IMR-90 (cell line): ENCODE data around the gene SLC5A10.

Experiments
- BHLHE40 ChIP-seq: fragments of 150-350 bp; IDR thresholded peaks from 2 replicates; pipeline ENCODE4 v1.6.1; 2016; ENCODE audit warnings: mild to moderate bottlenecking, low read depth, low read length
- CEBPB ChIP-seq: IDR thresholded peaks from 2 replicates; pipeline ENCODE4 v1.6.1; 2012; ENCODE audit warnings: low read depth, low read length, improper control_type of control experiment
- CTCF ChIP-seq: conservative IDR thresholded peaks from 2 replicates; pipeline ENCODE4 v1.5.1; 2012; ENCODE audit warnings: mild to moderate bottlenecking, low read depth, low read length, improper control_type of control experiment
- FOS ChIP-seq: fragments of 150-350 bp; IDR thresholded peaks from 2 replicates; pipeline ENCODE4 v1.6.1; 2016; ENCODE audit warnings: low read depth, low read length
- MAFK ChIP-seq: IDR thresholded peaks from 2 replicates; pipeline ENCODE4 v1.6.1; 2012; ENCODE audit warnings: low read depth, low read length, improper control_type of control experiment
- MAZ ChIP-seq: IDR thresholded peaks from 2 replicates; pipeline ENCODE4 v1.6.1; 2012; ENCODE audit warnings: low read depth, mild to moderate bottlenecking, low read length, improper control_type of control experiment, moderate library complexity, borderline replicate concordance
- MXI1 ChIP-seq: IDR thresholded peaks from 2 replicates; pipeline ENCODE4 v1.6.1; 2012; ENCODE audit warnings: low read depth, mild to moderate bottlenecking, low read length, moderate library complexity, borderline replicate concordance
- POLR2A ChIP-seq: IDR thresholded peaks from 2 replicates; pipeline ENCODE4 v1.6.1; 2012; ENCODE audit warnings: mild to moderate bottlenecking, low read depth, low read length
- RAD21 ChIP-seq: IDR thresholded peaks from 2 replicates; pipeline ENCODE4 v1.6.1; 2012; ENCODE audit warnings: low read length, improper control_type of control experiment
- RFX5 ChIP-seq: IDR thresholded peaks from 2 replicates; pipeline ENCODE4 v1.8.0; 2012; ENCODE audit warnings: low read depth, mild to moderate bottlenecking, low read length, moderate library complexity
- SMC3 ChIP-seq: fragments of 150-350 bp; IDR thresholded peaks from 2 replicates; pipeline ENCODE4 v1.6.1; 2016; ENCODE audit warnings: low read depth, mild to moderate bottlenecking, antibody characterized with exemption, low read length, moderate library complexity
- TF ChIP-seq, protein P1 (sequence below): fragments of 150-350 bp; IDR thresholded peaks from 2 replicates; pipeline ENCODE4 v1.6.1; 2017; ENCODE audit warnings: mild to moderate bottlenecking, antibody characterized with exemption, low read length, low read depth

DNA sequence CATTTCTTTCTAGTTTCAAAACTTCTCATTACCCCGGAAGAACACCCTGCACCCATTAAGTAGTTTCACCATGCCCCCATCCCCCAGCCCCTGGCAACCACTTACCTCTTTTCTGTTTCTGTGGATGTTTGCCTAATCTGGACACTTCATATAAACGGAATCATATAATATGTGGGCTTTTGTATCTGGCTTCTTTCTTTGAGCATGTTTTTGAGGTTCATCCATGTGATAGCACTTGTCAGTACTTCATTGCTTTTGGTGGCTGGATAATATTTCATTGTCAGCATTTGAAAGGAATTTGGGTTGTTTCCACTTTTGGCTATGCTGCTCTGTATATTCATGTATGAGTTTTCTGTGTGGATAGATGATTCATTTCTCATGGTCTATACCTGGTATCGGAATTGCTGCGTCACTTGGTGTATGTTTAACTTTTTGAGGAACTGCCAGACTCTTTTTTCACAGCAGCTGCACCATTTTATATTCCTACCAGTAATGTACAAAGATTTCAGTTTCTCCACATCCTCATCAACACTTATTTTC, 30.0 kb upstream of the SLC5A10 start:
- TF ChIP-seq CTCF (no peak), POLR2A (no peak), MAFK (peak; percentile 25; the same call in 1 of the 2 replicates), MAZ (no peak), BHLHE40 (no peak), SMC3 (no peak), MXI1 (no peak), RFX5 (no peak), CEBPB (no peak), FOS (no peak), RAD21 (no peak)
- TF ChIP-seq, protein P1, sequence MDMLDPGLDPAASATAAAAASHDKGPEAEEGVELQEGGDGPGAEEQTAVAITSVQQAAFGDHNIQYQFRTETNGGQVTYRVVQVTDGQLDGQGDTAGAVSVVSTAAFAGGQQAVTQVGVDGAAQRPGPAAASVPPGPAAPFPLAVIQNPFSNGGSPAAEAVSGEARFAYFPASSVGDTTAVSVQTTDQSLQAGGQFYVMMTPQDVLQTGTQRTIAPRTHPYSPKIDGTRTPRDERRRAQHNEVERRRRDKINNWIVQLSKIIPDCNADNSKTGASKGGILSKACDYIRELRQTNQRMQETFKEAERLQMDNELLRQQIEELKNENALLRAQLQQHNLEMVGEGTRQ, result no peak
